H54 (cell line): ENCODE measurements around the gene TMEM221.

Experiments
- DNase-seq: peaks from one replicate; pipeline ENCODE4 v3.0.0; 2011; ENCODE audit warnings: low spot score, mixed read lengths; ENCODE audit not compliant: insufficient read length
- FAIRE-seq: peaks from 3 replicates; lab custom pipeline; 2011; peaks lifted over from hg19 to GRCh38; lab: Jason Lieb, UNC
- POLR2A ChIP-seq: IDR thresholded peaks from 2 replicates; pipeline ENCODE4 v1.6.1; 2011; ENCODE audit warnings: low read depth, mild to moderate bottlenecking, low read length

Gene TMEM221

GRCh38 chr19:17418710-17419109, 29.8 kb downstream of the TMEM221 start:
- DNase-seq (no peak), FAIRE-seq (no peak)

GRCh38 chr19:17415121-17415520, 33.3 kb downstream of the TMEM221 start:
- TF ChIP-seq POLR2A, result no peak
- FAIRE-seq (no peak), DNase-seq (no peak)

More at GRCh38 chr19:17418710-17419109, 29.8 kb downstream of the TMEM221 start:
- no peak for TF ChIP-seq POLR2A

GRCh38 chr19:17414097-17414496, 34.4 kb downstream of the TMEM221 start:
- DNase-seq (no peak), FAIRE-seq (no peak)
- no peak for TF ChIP-seq POLR2A

DNA sequence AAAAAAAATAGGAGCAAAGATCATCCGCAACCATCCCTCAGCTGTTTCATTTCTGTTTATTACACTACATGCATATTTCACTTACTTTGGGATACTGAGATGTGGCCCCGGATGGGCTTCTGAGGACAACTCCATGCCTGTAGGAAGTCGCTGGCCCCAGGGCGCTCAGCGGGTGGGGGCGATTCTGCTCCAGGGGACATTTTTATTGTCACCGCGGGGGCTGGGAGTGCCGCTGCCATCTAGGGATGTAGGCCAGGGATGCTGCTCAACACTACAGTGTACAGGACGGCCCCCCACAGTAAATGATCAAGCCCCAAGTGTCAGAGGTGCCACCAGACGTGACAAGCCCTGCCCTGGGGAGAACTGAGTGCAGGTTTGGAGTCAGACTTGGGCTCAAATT, 36.7 kb downstream of the TMEM221 start:
- FAIRE-seq, result no peak
- DNase-seq, result no peak
- TF ChIP-seq POLR2A, result no peak

DNA sequence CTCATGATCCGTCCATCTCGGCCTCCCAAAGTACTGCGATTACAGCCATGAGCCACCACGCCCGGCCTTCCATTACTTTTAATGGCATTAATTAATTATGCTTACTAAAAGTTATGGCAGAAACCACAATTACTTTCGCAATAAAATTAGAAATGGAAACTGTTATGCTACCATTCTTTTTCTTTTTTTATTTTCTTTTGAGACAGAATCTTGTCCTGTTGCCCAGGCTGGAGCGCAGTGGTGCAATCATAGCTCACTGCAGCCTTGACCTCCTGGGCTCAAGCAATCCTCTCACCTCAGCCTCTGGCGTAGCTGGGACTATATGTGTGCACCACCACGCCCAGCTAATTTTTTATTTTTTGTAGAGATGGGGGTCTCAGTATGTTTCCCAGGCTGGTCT, 38.5 kb downstream of the TMEM221 start:
- no peak for FAIRE-seq
- no peak for DNase-seq
- TF ChIP-seq POLR2A, result no peak

- DNase-seq (no peak), FAIRE-seq (no peak)
- no peak for TF ChIP-seq POLR2A
These were observed 41.6 kb downstream of the TMEM221 start for GRCh38 chr19:17406887-17407196.

- peak; percentile 74 for FAIRE-seq
- DNase-seq, result peak; percentile 73
- TF ChIP-seq POLR2A, result no peak
These were observed 42.2 kb downstream of the TMEM221 start for GRCh38 chr19:17406046-17406886.

- no peak for TF ChIP-seq POLR2A
- DNase-seq, result no peak
- FAIRE-seq, result no peak
These were observed 43.0 kb downstream of the TMEM221 start, which contains the start of gene BST2 for GRCh38 chr19:17405250-17406045. Gene BST2, minus strand, starts transcription at chr19:17405630. Its CDS starts 55 bp downstream, at chr19:17405575.

- peak; percentile 0 for DNase-seq
- TF ChIP-seq POLR2A, result no peak
- FAIRE-seq, result no peak
These were observed 43.7 kb downstream of the TMEM221 start for GRCh38 chr19:17404621-17405249.

- TF ChIP-seq POLR2A, result no peak
- FAIRE-seq (no peak), DNase-seq (peak; percentile 1)
These were observed 44.5 kb downstream of the TMEM221 start for GRCh38 chr19:17404015-17404414.

- FAIRE-seq, result no peak
- peak; percentile 42 for DNase-seq
- no peak for TF ChIP-seq POLR2A
These were observed 45.2 kb downstream of the TMEM221 start for GRCh38 chr19:17402982-17403855.

- TF ChIP-seq POLR2A, result no peak
- FAIRE-seq (no peak), DNase-seq (no peak)
These were observed 46.8 kb downstream of the TMEM221 start for GRCh38 chr19:17401628-17402027.

DNA sequence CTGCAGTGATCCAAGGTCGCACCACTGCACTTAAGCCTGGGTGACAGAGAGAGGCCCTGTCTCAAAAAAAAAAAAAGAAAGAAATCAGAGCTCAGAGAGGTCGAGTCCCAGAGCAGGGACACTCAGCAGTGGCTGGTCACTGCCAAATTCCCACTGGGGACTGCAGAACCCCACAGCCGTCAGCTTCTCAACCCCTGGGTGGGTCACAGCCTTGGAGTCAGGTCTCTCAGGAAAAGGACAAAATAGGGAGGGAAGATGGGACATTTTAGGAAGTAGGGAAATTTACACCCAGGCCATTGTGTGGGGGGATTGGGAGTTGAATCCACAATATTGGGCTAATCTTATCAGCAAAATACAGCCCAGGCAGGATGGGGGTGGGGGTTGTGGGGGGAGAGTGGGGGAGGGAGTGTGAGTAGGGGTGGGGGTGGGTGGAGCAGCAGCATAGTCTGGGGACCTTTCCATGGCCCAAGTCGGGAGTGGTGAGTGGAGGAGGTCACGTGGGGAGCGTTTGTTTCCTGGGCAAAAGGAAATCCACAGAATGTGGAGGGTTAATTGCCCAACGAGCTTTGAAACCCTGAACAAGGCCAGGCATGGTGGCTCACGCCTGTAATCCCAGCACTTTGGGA, 49.5 kb downstream of the TMEM221 start:
- no peak for FAIRE-seq
- no peak for DNase-seq
- TF ChIP-seq POLR2A, result no peak
